Liver (tissue), 9 donors: ENCODE measurements around the gene CAMKV. TPM values are rescaled to one million over a fixed set of nuclear protein-coding genes. Genes with fewer than 3 reads are reported as not detected.

ENCODE experiments used
- DNase-seq: peaks from one replicate; pipeline ENCODE4 v3.0.0-alpha.2; 2017; ENCODE audit warnings: low spot score
- H3K27ac ChIP-seq, 2 donors: one replicate each; pipeline ENCODE4 v1.7.0; 2013; ENCODE audit warnings: inconsistent platforms in 2 of 2, low read length in 2 of 2, control low read depth in 1 of 2, low read depth in 1 of 2, mild to moderate bottlenecking in 1 of 2
- H3K27me3 ChIP-seq, 4 donors: one replicate each; pipeline versions ENCODE4 v1.6.1 to v1.7.0; 2013; ENCODE audit warnings: low read length in 3 of 4, inconsistent platforms in 1 of 4, mild to moderate bottlenecking in 1 of 4, moderate library complexity in 1 of 4; ENCODE audit not compliant: control insufficient read depth in 4 of 4, insufficient read depth in 4 of 4
- H3K36me3 ChIP-seq, 4 donors: one replicate each; pipeline versions ENCODE4 v1.6.1 to v1.7.0; 2013; ENCODE audit warnings: low read length in 3 of 4, mild to moderate bottlenecking in 3 of 4, low read depth in 1 of 4, moderate library complexity in 1 of 4; ENCODE audit not compliant: control insufficient read depth in 4 of 4, insufficient read depth in 3 of 4
- H3K4me1 ChIP-seq, 4 donors: one replicate each; pipeline versions ENCODE4 v1.6.1 to v1.7.0; 2013; ENCODE audit warnings: low read length in 3 of 4, mild to moderate bottlenecking in 3 of 4, moderate library complexity in 1 of 4; ENCODE audit not compliant: control insufficient read depth in 4 of 4, insufficient read depth in 4 of 4
- H3K4me3 ChIP-seq, 3 donors: one replicate each; pipeline versions ENCODE4 v1.6.1 to v1.7.0; 2013; ENCODE audit warnings: low read length in 3 of 3, control low read depth in 1 of 3, low read depth in 1 of 3, mild to moderate bottlenecking in 1 of 3
- H3K9ac ChIP-seq, 2 donors: one replicate each; pipeline ENCODE4 v1.7.0; 2013; ENCODE audit warnings: low read length in 2 of 2, mild to moderate bottlenecking in 2 of 2, moderate library complexity in 2 of 2, control low read depth in 1 of 2, low read depth in 1 of 2
- H3K9me3 ChIP-seq, 4 donors: one replicate each; pipeline versions ENCODE4 v1.6.1 to v1.7.0; 2013; ENCODE audit warnings: low read length in 3 of 4; ENCODE audit not compliant: control insufficient read depth in 4 of 4
- ATF3 ChIP-seq: IDR thresholded peaks from 2 replicates; pipeline ENCODE4 v1.6.1; 2016; ENCODE audit warnings: antibody characterized with exemption
- CTCF ChIP-seq: fragments of 150-350 bp; IDR thresholded peaks from 2 replicates; pipeline ENCODE4 v1.5.1; 2017; ENCODE audit warnings: improper control_type of control experiment, low read depth, low read length; ENCODE audit not compliant: missing input control
- EGR1 ChIP-seq, 2 donors: IDR thresholded peaks; 2 replicates each; pipeline ENCODE4 v1.6.1; 2016 to 2018; ENCODE audit warnings: antibody characterized with exemption in 2 of 2, low read depth in 2 of 2
- FOXA1 ChIP-seq: IDR thresholded peaks from 2 replicates; pipeline ENCODE4 v1.6.1; 2016; ENCODE audit warnings: antibody characterized with exemption
- FOXA2 ChIP-seq: IDR thresholded peaks from 2 replicates; pipeline ENCODE4 v1.6.1; 2016; ENCODE audit warnings: antibody characterized with exemption
- GABPA ChIP-seq, 2 donors: IDR thresholded peaks in 1 of 2; conservative IDR thresholded peaks in 1 of 2; 2 replicates each; pipeline ENCODE4 v1.6.1; 2016; ENCODE audit warnings: antibody characterized with exemption in 2 of 2, mild to moderate bottlenecking in 1 of 2, moderate library complexity in 1 of 2
- HNF4A ChIP-seq, 2 donors: conservative IDR thresholded peaks; 2 replicates each; pipeline ENCODE4 v1.6.1; 2016; ENCODE audit warnings: antibody characterized with exemption in 2 of 2, mild to moderate bottlenecking in 2 of 2
- HNF4G ChIP-seq: IDR thresholded peaks from 2 replicates; pipeline ENCODE4 v1.6.1; 2016; ENCODE audit warnings: antibody characterized with exemption
- JUND ChIP-seq, 2 donors: IDR thresholded peaks; 2 replicates each; pipeline ENCODE4 v1.6.1; 2016; ENCODE audit warnings: antibody characterized with exemption in 2 of 2
- MAX ChIP-seq: IDR thresholded peaks from 2 replicates; pipeline ENCODE4 v1.6.1; 2016; ENCODE audit warnings: antibody characterized with exemption
- NR2F2 ChIP-seq: IDR thresholded peaks from 2 replicates; pipeline ENCODE4 v1.6.1; 2016; ENCODE audit warnings: antibody characterized with exemption
- RAD21 ChIP-seq, 2 donors: IDR thresholded peaks; 2 replicates each; pipeline ENCODE4 v1.6.1; 2016; ENCODE audit warnings: antibody characterized with exemption in 2 of 2, mild to moderate bottlenecking in 2 of 2
- REST ChIP-seq: IDR thresholded peaks from 2 replicates; pipeline ENCODE4 v1.6.1; 2016; ENCODE audit warnings: antibody characterized with exemption, mild to moderate bottlenecking
- RXRA ChIP-seq, 2 donors: IDR thresholded peaks; 2 replicates each; pipeline ENCODE4 v1.6.1; 2017 to 2018; ENCODE audit warnings: antibody characterized with exemption in 2 of 2, mild to moderate bottlenecking in 1 of 2
- SP1 ChIP-seq: IDR thresholded peaks from 2 replicates; pipeline ENCODE4 v1.6.1; 2018; ENCODE audit warnings: antibody characterized with exemption, mild to moderate bottlenecking
- TAF1 ChIP-seq: conservative IDR thresholded peaks from 2 replicates; pipeline ENCODE4 v1.6.1; 2016; ENCODE audit warnings: antibody characterized with exemption, mild to moderate bottlenecking
- YY1 ChIP-seq: IDR thresholded peaks from 2 replicates; pipeline ENCODE4 v1.6.1; 2016; ENCODE audit warnings: antibody characterized with exemption, mild to moderate bottlenecking
- ZBTB33 ChIP-seq: IDR thresholded peaks from 2 replicates; pipeline ENCODE4 v1.6.1; 2016; ENCODE audit warnings: antibody characterized with exemption
- WGBS: extraction: QIAGEN DNeasy Blood & Tissue Kit; methylation state at CpG from one replicate; pipeline ENCODE4 v1.1.7; 2013; 5-methylcytosine and 5-hydroxymethylcytosine counted together
- polyA plus RNA-seq, 2 donors: library from polyadenylated mRNA; stranded (reverse) in 1 of 2; unstranded in 1 of 2; fragments of 200-250 nt in 1 of 2; fragments of >200 nt in 1 of 2; fragmentation: Nextera tagmentation in 1 of 2; extraction: Ambion mirVana in 1 of 2; gene quantifications; one replicate each; pipeline versions ENCODE4 v1.2.1 to v1.2.3, GENCODE V29; 2013 to 2015
- total RNA-seq, 2 donors: library from RNA; depleted of rRNA; stranded (reverse); fragments of >200 nt; gene quantifications; one replicate each; pipeline ENCODE4 v1.2.3, GENCODE V29; 2014
- donor health status: healthy.
- donor health status: healthy.
- donor health status: healthy.
- donor health status: healthy.
- donor health status: healthy.

The CAMKV gene
- total and polyA plus RNA-seq, 4 donors, result not detected

GRCh38 chr3:49911611-49912010 is 41.9 kb upstream of the CAMKV start (continued):
- TF ChIP-seq NR2F2, result no peak
- TF ChIP-seq JUND (IDR thresholded peaks at IDR 0.05), result no peak
- no peak for TF ChIP-seq GABPA (IDR thresholded peaks at IDR 0.05 in 1 of 2, conservative IDR thresholded peaks at IDR 0.05 in 1 of 2)
- no peak for TF ChIP-seq HNF4G

- Histone ChIP-seq H3K4me3 (no peak overlapping the region), H3K9me3 (no peaks in the 10 kb centered on the region), H3K4me1 (peaks cover 0 to 4% (median under 1%) of the 10 kb centered on the region in 4 donors), H3K27ac (no peak overlapping the region), H3K27me3 (no peaks in the 10 kb centered on the region), H3K9ac (no peak overlapping the region), H3K36me3 (peaks cover 2 to 41% (median 6%) of the 10 kb centered on the region in 4 donors)
- TF ChIP-seq SP1, result no peak
- no peak for TF ChIP-seq EGR1 (IDR thresholded peaks at IDR 0.05; ENCODE audit: low read depth in 2 of 2)
- TF ChIP-seq JUND (IDR thresholded peaks at IDR 0.05), result no peak
- TF ChIP-seq TAF1, result no peak
- no peak for TF ChIP-seq CTCF
- no peak for TF ChIP-seq REST
- no peak for TF ChIP-seq YY1
- no peak for DNase-seq
- WGBS, result 99% methylated on average over 2 of the region's 2 CpGs
These were observed 41.4 kb upstream of the CAMKV start for GRCh38 chr3:49911124-49911420.

GRCh38 chr3:49910409-49911123 is 40.9 kb upstream of the CAMKV start:
- WGBS, result 92% methylated on average over 48 of the region's 48 CpGs
- no peak overlapping the region for H3K4me3 ChIP-seq
- no peaks in the 10 kb centered on the region for H3K27me3 ChIP-seq
- H3K4me1 ChIP-seq, result peaks cover 0 to 7% (median 4%) of the 10 kb centered on the region in 4 donors
- peaks cover 2 to 41% (median 6%) of the 10 kb centered on the region in 4 donors for H3K36me3 ChIP-seq
- H3K9ac ChIP-seq, result no peak overlapping the region
- no peak for DNase-seq
- no peak overlapping the region for H3K27ac ChIP-seq
- TF ChIP-seq NR2F2, result no peak
- TF ChIP-seq TAF1, result no peak
- no peak for TF ChIP-seq HNF4A (conservative IDR thresholded peaks at IDR 0.05)
- no peak for TF ChIP-seq HNF4G
- no peak for TF ChIP-seq RXRA (IDR thresholded peaks at IDR 0.05)
- TF ChIP-seq GABPA (IDR thresholded peaks at IDR 0.05 in 1 of 2, conservative IDR thresholded peaks at IDR 0.05 in 1 of 2), result no peak
- no peak for TF ChIP-seq REST
- no peak for TF ChIP-seq RAD21 (IDR thresholded peaks at IDR 0.05)
- TF ChIP-seq EGR1 (IDR thresholded peaks at IDR 0.05; ENCODE audit: low read depth in 2 of 2), result no peak
- no peak for TF ChIP-seq YY1
- TF ChIP-seq SP1, result no peak
- no peak for TF ChIP-seq ATF3
- TF ChIP-seq MAX, result no peak
- TF ChIP-seq JUND (IDR thresholded peaks at IDR 0.05), result no peak
- no peak for TF ChIP-seq FOXA2
- TF ChIP-seq FOXA1, result no peak
- TF ChIP-seq ZBTB33, result no peak
- H3K9me3 ChIP-seq, result no peaks in the 10 kb centered on the region
